Measurements from ENCODE around the gene FAM107A. TPM values are rescaled to one million over a fixed set of nuclear protein-coding genes. Genes with fewer than 3 reads are reported as not detected.
A peak's percentile ranks its signal among the peaks of the same experiment; 100 is the strongest.

The FAM107A gene
- total RNA-seq, 4 donors from 2014 or later: 62.3 to 137 (median 83.3) TPM

GRCh38 chr3:58580826-58581327, 3.7 kb upstream of the FAM107A start:
- H3K9me3 ChIP-seq: no peaks in the 10 kb centered on the region
- no peaks in the 10 kb centered on the region for H3K27me3 ChIP-seq
- WGBS, 2 donors: 78 to 83% methylated on average over 4 of the region's 4 CpGs
- no peak for TF ChIP-seq POLR2A (IDR thresholded peaks at IDR 0.05)
- TF ChIP-seq CTCF (IDR thresholded peaks at IDR 0.05): no peak
- peaks cover 49 to 66% of the 10 kb centered on the region in 2 donors for H3K4me1 ChIP-seq
- no peaks in the 10 kb centered on the region for H3K36me3 ChIP-seq
- H3K27ac ChIP-seq: peak overlapping the region; percentile 58 to 94 (median 86)
- no peak for DNase-seq
- no peak overlapping the region for H3K4me3 ChIP-seq (replicated peaks in 1 of 3)
- intact Hi-C loops (cut with DNase I): no loop called here

GRCh38 chr3:58578873-58579272, 1.7 kb upstream of the FAM107A start:
- Histone ChIP-seq H3K27ac (peak overlapping the region in 1 of 3 donors; percentile 14), H3K9me3 (no peaks in the 10 kb centered on the region), H3K27me3 (no peaks in the 10 kb centered on the region), H3K36me3 (no peaks in the 10 kb centered on the region), H3K4me1 (peaks cover 53 to 74% of the 10 kb centered on the region in 2 donors), H3K4me3 (replicated peaks in 1 of 3) (no peak overlapping the region)
- TF ChIP-seq CTCF (IDR thresholded peaks at IDR 0.05) (no peak), POLR2A (IDR thresholded peaks at IDR 0.05) (no peak)
- no peak for DNase-seq
- intact Hi-C loops (cut with DNase I): no loop called here
- WGBS, 2 donors: 95 to 96% methylated on average over 5 of the region's 5 CpGs

- no peak for DNase-seq
- intact Hi-C loops (cut with DNase I): no loop called here
- Histone ChIP-seq H3K9me3 (no peaks in the 10 kb centered on the region), H3K27ac (peak overlapping the region; percentile 61 to 88 (median 86)), H3K36me3 (no peaks in the 10 kb centered on the region), H3K4me1 (peaks cover 61 to 74% of the 10 kb centered on the region in 2 donors), H3K4me3 (replicated peaks in 1 of 3) (peak overlapping the region in 1 of 3 donors; percentile 17), H3K27me3 (no peaks in the 10 kb centered on the region)
- no peak for TF ChIP-seq CTCF (IDR thresholded peaks at IDR 0.05)
- TF ChIP-seq POLR2A (IDR thresholded peaks at IDR 0.05): no peak
- WGBS, 2 donors: 78 to 83% methylated on average over 6 of the region's 6 CpGs
These were observed 475 bp downstream of the FAM107A start for GRCh38 chr3:58576716-58577115.

- DNase-seq: peak; percentile 73 to 83
- TF ChIP-seq CTCF (IDR thresholded peaks at IDR 0.05) (no peak), POLR2A (IDR thresholded peaks at IDR 0.05) (peak in 1 of 2 donors; percentile 47)
- H3K4me3 ChIP-seq (replicated peaks in 1 of 3): peak overlapping the region in 1 of 3 donors; percentile 17
- no peaks in the 10 kb centered on the region for H3K27me3 ChIP-seq
- WGBS, 2 donors: 32 to 43% methylated on average over 8 of the region's 8 CpGs
- no peaks in the 10 kb centered on the region for H3K9me3 ChIP-seq
- H3K36me3 ChIP-seq: no peaks in the 10 kb centered on the region
- intact Hi-C loops (cut with DNase I): no loop called here
- peak overlapping the region; percentile 61 to 88 (median 86) for H3K27ac ChIP-seq
- H3K4me1 ChIP-seq: peaks cover 56 to 68% of the 10 kb centered on the region in 2 donors
These were observed 1.1 kb downstream of the FAM107A start for GRCh38 chr3:58575971-58576652.

- H3K4me3 ChIP-seq (replicated peaks in 1 of 3): no peak overlapping the region
- no peak for TF ChIP-seq POLR2A (IDR thresholded peaks at IDR 0.05)
- no peak for TF ChIP-seq CTCF (IDR thresholded peaks at IDR 0.05)
- DNase-seq: peak in 1 of 2 donors; percentile 34
- intact Hi-C loops (cut with DNase I): no loop called here
- no peaks in the 10 kb centered on the region for H3K36me3 ChIP-seq
- H3K9me3 ChIP-seq: no peaks in the 10 kb centered on the region
- WGBS, 2 donors: 77 to 79% methylated on average over 3 to 4 of the region's 4 CpGs
- peaks cover 54 to 78% of the 10 kb centered on the region in 2 donors for H3K4me1 ChIP-seq
- H3K27me3 ChIP-seq: no peaks in the 10 kb centered on the region
- peak overlapping the region in 2 of 3 donors; percentile 3 to 88 for H3K27ac ChIP-seq
These were observed 2.5 kb downstream of the FAM107A start for GRCh38 chr3:58574682-58575081.

Data from thyroid gland (tissue), 4 donors.